Stimulated activated CD4-positive, alpha-beta T cell treated with anti-CD3 and anti-CD28 coated beads, Interleukin-1b, Interleukin-23, amount 100 ng/mL, for 1 hour (primary cell): Measurements from ENCODE around the gene CAPN1.
"Not testable (repeated sequence)": the region's sequence is repeated elsewhere in the genome, so short reads cannot be mapped to it uniquely, and the experiment has no call there.

Source experiments
- DNase-seq, 2 donors: peaks; one replicate each; pipeline ENCODE4 v3.0.0-alpha.2; 2020; ENCODE audit warnings: low read depth in 2 of 2

Gene CAPN1

DNA sequence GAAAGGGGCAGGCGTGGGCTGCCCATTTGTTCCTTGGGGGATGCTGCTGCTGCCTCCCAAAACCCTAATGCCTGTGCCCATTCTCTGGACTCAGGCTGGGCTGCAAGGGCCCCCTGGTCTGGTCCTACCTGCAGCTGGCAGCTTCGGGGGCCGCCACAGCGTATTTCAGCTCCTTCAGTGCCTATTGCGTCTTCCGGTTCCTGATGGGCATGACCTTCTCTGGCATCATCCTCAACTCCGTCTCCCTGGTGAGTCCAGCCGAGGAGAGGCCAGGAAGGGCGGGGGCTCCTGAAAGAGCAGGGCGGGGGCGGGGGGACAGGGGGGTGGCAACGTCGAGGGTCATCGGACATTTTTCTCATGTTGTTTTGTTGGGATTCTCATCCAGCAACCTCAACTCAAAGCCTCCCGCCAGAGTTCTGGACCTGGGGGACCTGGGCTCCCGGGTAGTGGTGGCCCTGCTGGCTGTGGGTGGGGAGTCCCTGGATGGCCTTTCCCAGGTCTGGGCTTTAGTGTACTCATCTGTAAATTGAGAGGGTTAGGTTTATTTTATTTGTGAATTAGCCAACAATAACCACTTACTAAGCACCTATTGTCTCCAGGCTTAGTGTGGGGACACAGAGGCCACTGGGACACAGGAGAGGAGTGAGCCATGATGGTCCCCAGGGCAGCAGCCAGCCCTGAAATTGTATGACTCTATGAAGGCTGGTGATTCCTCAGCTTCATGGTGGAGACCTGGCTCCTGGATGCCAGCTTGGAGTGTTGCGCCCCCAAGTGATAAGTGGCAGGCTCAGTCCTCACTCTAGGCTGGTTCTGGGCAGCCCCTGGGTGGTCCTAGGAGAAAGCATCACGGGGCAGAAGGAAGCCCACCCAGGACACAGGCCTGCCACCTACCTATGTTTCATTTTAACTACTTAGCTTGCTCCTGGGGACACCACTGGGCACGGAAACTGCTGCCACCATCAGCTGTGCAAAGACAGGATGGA is 36.0 kb downstream of the CAPN1 start:
- no peak for DNase-seq

GRCh38 chr11:65218446-65218845 is 36.7 kb downstream of the CAPN1 start:
- no peak for DNase-seq

- DNase-seq = no peak
Measured at GRCh38 chr11:65219930-65220213, 38.1 kb downstream of the CAPN1 start.

DNA sequence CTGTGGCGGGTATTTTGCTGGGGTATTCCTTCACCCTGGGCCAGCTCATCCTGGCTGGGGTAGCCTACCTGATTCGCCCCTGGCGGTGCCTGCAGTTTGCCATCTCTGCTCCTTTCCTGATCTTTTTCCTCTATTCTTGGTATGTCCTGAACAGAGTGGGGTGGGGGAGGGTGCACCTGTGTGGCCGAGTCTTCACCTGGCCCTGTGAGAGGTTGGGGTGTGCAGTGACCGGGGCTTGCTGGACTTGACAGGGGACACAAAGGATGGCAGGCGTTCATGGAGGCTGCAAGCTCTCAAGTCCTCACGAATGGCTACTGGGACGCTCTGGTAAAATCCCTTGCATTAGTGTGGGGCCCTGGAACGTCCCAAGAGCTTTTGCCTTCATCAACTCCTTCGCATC is 39.3 kb downstream of the CAPN1 start:
- no peak for DNase-seq

- DNase-seq = no peak
Measured at GRCh38 chr11:65223011-65223410, 41.3 kb downstream of the CAPN1 start.

- no peak for DNase-seq
Measured at GRCh38 chr11:65224930-65225278, 43.2 kb downstream of the CAPN1 start.

DNA sequence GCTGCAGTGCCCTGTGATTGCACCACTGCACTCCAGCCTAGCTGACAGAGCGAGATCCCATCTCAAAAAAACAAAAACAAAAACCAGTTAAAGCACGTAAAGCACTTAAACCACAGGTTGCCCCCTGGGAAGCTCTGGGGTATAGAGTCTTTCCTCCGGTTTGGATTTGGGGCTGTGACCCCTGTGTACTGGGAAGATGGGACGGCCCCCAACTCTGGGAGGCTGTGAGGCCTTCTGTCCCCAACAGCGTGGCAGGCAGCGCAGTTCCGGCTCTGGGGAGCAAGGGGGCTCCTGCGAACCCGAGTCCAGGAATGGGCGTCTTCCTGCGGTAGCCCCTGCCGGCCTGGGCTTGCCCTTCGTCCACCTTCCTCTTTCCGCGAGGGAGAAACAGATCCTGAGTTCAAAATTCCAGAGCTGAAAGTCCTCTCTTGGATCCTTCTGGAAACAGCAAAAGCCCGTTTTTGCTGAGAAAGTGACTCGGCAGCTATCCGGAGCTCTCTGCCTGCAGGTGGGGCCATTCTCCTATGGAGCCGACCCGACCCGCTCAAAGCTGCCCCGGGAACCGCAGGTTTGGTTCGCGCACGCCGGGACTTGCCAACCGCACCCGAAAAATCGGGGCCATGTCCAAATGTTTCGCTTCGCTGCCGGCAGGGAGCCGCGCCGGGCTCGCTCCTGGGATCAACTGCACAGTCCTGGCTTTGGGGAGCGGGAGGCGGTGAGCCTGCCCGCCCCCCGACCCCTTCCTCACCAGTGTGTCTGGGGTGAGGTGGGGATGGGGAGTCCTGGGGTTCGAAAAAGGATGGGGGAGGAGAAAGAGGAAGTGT is 43.8 kb downstream of the CAPN1 start:
- DNase-seq = peak; percentile 14 to 35

DNA sequence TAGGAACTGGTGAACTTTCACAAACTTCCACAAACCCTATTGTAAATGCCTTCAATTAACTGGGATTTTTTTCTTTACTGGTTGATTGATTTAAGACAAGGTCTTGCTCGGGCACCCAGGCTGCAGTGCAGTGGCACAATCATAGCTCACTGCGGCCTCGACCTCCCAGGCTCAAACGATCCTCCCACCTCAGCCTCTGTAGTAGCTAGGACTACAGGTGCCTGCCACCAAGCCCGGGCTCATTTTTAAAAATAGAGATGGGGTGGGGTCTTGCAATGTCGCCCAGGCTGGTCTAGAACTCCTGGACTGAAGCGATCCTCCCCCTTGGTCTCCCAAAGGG is 44.3 kb downstream of the CAPN1 start:
- no peak for DNase-seq

DNA sequence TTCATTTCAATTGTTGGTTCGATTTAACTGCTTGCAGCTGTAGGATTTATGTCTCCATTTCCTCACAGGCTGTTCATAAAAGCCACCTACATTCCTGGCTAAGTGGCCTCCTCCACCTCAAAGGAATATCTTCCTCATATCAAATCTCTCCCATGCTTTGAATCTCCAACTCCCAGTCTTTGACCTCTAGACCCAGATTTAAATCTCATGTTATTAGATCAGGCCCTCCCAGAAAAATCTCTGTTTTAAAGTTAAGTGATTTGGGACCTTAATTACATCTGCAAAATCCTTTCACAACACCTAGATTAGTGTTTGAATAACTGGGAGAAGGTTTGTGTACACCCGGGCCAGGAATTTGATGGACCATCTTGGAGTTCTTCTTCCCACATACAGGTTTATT is 46.2 kb downstream of the CAPN1 start:
- DNase-seq = no peak

DNA sequence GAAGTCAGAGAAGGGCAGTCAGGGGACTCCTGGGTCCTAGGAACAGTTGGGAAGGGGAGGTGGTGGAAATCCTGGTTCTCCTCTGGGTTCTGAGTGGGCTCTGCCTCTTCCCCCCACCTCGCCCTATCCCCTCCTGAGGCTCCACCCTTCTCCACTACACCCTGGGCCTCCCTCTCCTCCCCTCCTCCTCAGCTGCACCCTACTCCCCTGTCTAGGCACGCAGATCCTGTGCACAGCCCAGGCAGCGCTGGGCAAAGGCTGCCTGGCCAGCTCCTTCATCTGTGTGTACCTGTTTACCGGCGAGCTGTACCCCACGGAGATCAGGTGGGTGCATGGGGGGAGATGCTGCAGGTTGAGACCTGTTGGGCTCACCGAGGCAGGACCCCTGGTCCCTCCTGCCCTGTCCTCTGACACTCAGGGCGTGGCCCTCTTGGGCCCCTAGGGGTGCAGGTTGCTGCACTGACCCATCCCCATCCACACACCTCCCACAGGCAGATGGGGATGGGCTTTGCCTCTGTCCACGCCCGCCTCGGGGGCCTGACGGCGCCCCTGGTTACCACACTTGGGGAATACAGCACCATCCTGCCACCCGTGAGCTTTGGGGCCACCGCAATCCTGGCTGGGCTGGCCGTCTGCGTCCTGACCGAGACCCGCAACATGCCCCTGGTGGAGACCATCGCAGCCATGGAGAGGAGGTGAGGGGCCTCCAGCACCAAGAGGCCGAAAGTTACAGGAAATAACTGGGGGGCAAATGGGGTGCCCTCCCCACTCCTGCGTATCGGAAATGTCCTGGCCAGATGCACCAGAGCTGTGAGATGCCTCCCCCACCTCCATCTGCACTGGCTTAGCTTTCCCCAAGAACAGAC is 54.7 kb downstream of the CAPN1 start:
- DNase-seq = no peak

DNA sequence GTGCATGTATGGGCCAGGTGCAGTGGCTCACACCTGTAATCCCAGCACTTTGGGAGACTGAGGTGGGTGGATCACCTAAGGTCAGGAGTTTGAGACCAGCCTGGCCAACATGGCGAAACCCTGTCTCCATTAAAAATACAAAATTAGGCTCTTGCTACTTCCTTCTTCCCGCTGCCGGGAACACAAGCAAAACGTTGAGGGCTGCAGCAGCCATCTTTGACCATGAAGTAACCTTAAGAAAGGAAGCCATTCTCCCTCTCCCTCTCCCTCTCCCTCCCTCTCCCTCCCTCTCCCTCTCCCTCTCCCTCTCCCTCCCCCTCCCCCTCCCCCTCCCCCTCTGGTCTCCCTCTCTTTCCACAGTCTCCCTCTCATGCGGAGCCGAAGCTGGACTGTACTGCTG is 56.6 kb downstream of the CAPN1 start:
- not testable (repeated sequence) for DNase-seq

DNA sequence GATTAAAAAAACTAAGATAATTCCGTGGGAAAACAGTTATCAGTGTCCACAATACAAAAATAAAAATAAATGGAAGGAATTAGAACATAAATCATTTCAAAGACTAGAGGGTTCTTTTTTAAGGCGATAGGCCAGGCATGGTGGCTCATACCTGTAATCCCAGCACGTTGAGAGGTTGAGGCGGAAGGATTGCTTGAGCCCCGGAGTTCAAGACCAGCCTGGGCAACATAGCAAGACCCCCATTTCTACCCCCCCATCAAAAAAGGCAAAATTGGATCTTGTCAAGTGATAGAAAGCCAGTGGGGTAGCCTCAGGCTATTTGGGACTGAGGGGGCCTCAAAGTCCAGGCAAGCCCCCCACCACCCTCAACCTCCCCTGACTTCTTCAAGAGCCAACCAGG is 59.4 kb downstream of the CAPN1 start:
- no peak for DNase-seq

GRCh38 chr11:65241692-65242091 is 60.0 kb downstream of the CAPN1 start:
- no peak for DNase-seq

- no peak for DNase-seq
Measured at GRCh38 chr11:65242389-65242788, 60.7 kb downstream of the CAPN1 start.

- DNase-seq = no peak
Measured at GRCh38 chr11:65243797-65244196, 62.1 kb downstream of the CAPN1 start.

DNA sequence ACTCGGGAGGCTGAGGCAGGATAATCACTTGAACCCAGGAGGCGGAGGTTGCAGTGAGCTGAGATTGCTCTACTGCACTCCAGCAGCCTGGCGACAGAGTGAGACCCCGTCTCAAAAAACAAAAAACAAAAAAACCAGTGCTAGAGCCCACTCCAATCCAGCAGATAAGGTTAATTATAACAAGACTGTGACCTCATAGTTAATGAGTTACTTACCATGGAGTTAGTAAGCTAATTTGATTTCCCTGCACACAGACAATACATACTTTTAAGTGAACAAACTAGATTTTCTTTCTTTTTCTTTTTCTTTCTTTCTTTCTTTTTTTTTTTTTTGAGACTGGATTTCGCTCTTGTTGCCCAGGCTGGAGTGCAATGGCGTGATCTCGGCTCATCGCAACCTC is 63.3 kb downstream of the CAPN1 start:
- not testable (repeated sequence) for DNase-seq

- no peak for DNase-seq
Measured at GRCh38 chr11:65246506-65246905, 64.8 kb downstream of the CAPN1 start.

GRCh38 chr11:65248184-65248710 is 66.5 kb downstream of the CAPN1 start:
- not testable (repeated sequence) for DNase-seq

GRCh38 chr11:65251476-65251875 is 69.7 kb downstream of the CAPN1 start:
- no peak for DNase-seq

DNA sequence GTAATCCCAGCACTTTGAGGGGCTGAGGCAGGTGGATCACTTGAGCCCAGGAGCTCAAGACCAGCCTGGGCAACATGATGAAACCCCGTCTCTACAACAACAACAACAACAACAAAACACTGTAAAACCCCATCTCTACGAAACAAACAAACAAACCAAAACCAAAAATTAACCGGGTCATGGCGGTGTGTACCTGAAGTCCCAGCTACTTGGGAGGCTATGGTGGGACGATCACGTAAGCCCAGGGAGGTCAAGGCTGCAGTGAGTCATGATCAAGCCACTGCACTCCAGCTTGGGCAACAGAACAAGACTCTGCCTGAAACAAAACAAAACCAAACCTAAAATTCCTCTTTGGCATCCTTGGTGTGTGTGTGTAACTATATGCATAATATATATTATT is 73.0 kb downstream of the CAPN1 start:
- DNase-seq = no peak

- no peak for DNase-seq
Measured at GRCh38 chr11:65258988-65259387, 77.3 kb downstream of the CAPN1 start.

- no peak for DNase-seq
Measured at GRCh38 chr11:65260302-65260701, 78.6 kb downstream of the CAPN1 start.
